GM19455 (cell line): ENCODE measurements around the gene SEMA3C.
A peak's percentile ranks its signal among the peaks of the same experiment; 100 is the strongest.

Experiments used
- ATAC-seq: cut with Tn5 transposase; IDR thresholded peaks from one replicate; pipeline ENCODE4 v1.9.1; 2021; ENCODE audit not compliant: unreplicated experiment

SEMA3C gene

DNA sequence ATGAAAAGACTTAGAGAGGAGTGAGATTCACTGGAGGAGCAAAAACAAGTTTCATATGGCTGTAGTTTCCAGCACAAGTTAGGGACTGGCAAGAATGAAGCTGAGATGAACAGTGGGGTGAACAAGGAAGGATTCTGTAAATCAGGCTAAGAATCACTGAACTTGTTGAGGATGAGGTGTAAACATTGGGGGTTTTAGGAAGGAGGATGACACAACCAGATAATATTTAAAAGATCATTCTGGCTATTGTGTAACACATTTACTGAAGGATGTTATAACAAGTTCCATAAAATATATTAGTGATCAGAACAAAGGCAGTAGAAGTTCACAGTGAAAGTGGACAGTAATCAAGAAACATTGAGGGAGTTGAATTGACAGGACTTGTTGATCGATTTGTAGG, 211.5 kb downstream of the SEMA3C start:
- no peak for ATAC-seq

DNA sequence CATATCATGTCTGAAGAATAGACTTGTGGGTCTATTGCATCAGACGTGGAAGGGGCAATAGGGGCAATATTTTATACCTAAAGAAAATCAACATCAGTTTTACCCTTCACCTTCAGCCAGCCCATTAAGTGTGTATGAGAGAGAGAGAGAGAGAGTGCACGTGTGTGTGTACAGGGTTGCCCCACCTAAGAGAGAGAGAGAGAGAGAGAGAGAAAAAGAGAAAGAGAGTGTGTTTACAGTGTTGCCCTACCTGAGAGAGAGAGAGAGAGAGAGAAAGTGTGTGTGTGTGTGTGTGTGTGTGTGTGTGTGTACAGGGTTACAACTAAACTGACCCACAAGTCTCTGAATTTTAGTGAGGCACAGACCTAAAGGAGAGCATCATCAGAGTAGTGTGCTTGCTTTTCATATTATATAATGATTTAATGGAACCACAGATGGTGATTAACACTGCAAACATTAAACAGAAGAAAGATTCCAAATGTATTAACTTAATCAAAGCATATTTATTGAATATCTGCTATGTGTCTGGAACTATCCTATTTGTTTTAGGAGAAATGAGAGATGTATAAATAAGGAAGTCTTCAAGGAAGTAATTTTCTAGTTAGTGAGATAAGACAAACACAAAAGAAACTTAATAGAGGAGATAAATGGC, 213.6 kb downstream of the SEMA3C start:
- ATAC-seq: no peak

- no peak for ATAC-seq
Measured at GRCh38 chr7:80703272-80703671, 215.6 kb downstream of the SEMA3C start.

- ATAC-seq: no peak
Measured at GRCh38 chr7:80699721-80700256, 219.1 kb downstream of the SEMA3C start.

- peak; percentile 79 for ATAC-seq
Measured at GRCh38 chr7:80699045-80699638, 219.7 kb downstream of the SEMA3C start.
